IPS DF 6.9 (cell line): Measurements from ENCODE around the gene CFAP73.
"Not testable (repeated sequence)": the region's sequence is repeated elsewhere in the genome, so short reads cannot be mapped to it uniquely, and the experiment has no call there.

Source experiments
- DNase-seq: peaks from one replicate; pipeline ENCODE4 v3.0.0-alpha.2; 2013; ENCODE audit warnings: low read depth, low spot score
- H3K27ac ChIP-seq: one replicate; pipeline ENCODE4 v1.5.1; 2013; ENCODE audit warnings: low read length, control low read depth
- H3K27me3 ChIP-seq: 2 replicates; pipeline ENCODE4 v1.6.1; 2013; ENCODE audit warnings: mild to moderate bottlenecking, low read length; ENCODE audit not compliant: control insufficient read depth, insufficient read depth
- H3K36me3 ChIP-seq: 2 replicates; pipeline ENCODE4 v1.6.1; 2013; ENCODE audit warnings: low read length; ENCODE audit not compliant: control insufficient read depth, insufficient read depth
- H3K4me1 ChIP-seq: 2 replicates; pipeline ENCODE4 v1.6.1; 2013; ENCODE audit warnings: low read length; ENCODE audit not compliant: control insufficient read depth, insufficient read depth
- H3K4me3 ChIP-seq: 2 replicates; pipeline ENCODE4 v1.5.1; 2013; ENCODE audit warnings: mild to moderate bottlenecking, low read length
- H3K9me3 ChIP-seq: 2 replicates; pipeline ENCODE4 v1.6.1; 2013; ENCODE audit warnings: low read length, inconsistent platforms; ENCODE audit not compliant: control insufficient read depth, insufficient read depth
- WGBS: extraction: QIAGEN DNeasy Blood & Tissue Kit; methylation state at CpG from one replicate; pipeline ENCODE4 v1.1.7; 2013; ENCODE audit warnings: mixed read lengths, missing lambda C conversion rate; ENCODE audit not compliant: insufficient read length, insufficient coverage; 5-methylcytosine and 5-hydroxymethylcytosine counted together

The CFAP73 gene

DNA sequence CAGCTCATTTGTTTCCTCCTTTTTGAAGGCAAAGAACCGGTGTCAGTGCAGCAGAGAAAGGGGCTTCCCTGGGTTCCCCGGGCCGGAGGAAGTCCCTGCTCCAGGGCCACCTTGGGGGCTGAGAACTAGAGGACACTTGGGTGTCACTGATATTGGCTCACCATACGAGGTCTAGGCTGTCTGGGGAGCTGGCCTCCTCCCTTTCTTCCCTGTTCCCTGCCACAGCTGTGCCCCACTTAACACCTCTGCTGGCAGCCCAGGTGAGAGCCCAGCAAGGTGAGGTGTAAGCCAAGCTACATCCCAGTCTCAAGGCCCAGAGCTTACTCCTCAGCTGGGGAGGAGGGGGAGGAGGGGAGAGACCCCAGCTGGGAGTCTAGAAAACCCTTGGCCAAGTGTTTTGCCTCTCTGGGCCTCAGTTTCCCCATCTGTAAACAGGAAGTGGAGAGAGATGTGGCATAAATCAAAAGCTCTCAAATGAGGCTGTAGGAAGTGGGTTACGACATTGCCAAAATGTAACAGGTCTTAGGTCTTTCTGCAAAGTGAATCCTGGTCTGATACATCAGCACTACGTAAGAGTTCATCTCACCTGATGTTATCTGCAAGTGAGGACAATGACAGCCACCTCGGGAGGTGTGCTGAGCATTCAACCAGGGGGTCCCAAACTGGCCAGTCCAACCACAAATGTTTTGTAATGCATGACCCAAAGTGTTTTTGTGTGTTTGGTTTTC lies 39.5 kb upstream of the CFAP73 start:
- H3K36me3 ChIP-seq, result peaks cover 3% of the 10 kb centered on the region; the same call in 1 of the 2 replicates
- H3K4me3 ChIP-seq, result no peak overlapping the region
- no peaks in the 10 kb centered on the region for H3K27me3 ChIP-seq
- no CpG with 5 or more reads among the region's 7 CpGs for WGBS
- H3K4me1 ChIP-seq, result no peaks in the 10 kb centered on the region
- H3K27ac ChIP-seq, result no peak overlapping the region
- no peak for DNase-seq
- no peaks in the 10 kb centered on the region for H3K9me3 ChIP-seq

DNA sequence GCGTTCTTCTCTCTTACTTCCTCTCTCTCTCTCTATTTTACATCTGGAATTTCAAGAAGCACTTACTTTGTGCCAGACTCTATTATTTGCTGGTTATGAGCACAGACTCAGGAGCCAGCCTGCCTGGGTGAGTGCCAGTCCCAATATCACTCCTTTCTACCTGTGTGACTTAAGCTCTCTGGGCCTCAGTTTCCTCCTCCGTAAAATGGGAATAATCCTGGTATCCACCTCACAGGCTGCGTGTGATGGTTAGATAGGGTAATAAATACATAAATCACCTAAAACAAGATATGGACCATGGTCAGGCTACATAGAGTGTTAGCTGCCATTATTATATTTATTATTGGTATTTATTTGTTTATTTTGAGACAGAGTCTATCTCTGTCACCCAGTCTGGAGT lies 38.3 kb upstream of the CFAP73 start:
- Histone ChIP-seq H3K9me3 (no peaks in the 10 kb centered on the region), H3K4me3 (no peak overlapping the region), H3K36me3 (peaks cover 3% of the 10 kb centered on the region; the same call in 1 of the 2 replicates), H3K4me1 (no peaks in the 10 kb centered on the region), H3K27ac (no peak overlapping the region), H3K27me3 (no peaks in the 10 kb centered on the region)
- no CpG with 5 or more reads among the region's 3 CpGs for WGBS
- no peak for DNase-seq

DNA sequence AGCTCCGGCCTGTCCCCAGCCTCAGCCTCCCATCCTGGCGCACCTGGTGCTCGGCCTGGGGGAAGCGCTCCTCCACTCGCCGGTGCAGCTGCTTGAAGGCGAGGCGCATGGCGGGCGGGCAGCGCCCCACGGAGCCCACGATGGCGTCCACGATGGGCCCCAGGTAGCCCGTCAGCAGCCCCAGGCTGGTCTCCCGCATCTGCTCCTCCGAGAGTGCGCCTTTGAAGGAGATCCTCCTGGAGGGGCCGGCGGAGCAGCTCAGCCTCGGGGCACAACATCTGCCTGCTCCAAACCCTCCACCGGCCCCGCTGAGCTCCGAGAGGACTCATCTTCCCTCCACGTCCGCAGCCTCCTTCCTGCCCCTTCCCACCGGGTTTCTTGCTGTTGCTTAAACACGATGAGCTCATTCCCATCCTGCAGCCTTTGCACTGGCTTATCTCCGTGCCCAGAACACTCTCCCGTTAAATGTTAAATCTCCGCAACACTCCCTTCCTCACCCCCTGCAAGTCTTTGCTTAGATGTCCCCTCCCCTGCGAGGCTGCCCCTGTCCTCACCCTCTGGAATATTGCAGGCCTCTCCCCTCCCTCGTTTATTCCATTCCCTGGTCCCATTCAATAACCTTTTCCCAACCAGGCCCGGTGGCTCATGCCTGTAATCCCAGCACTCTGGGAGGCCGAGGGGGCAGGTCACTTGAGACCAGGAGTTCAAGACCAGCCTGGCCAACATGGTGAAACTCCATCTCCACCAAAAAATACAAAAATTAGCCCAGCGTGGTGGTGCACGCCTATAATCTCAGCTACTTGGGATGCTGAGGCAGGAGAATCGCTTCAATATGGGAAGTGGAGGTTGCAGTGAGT lies 37.3 kb upstream of the CFAP73 start:
- WGBS, result no CpG with 5 or more reads among the region's 39 CpGs
- no peak for DNase-seq
- no peaks in the 10 kb centered on the region for H3K9me3 ChIP-seq

DNA sequence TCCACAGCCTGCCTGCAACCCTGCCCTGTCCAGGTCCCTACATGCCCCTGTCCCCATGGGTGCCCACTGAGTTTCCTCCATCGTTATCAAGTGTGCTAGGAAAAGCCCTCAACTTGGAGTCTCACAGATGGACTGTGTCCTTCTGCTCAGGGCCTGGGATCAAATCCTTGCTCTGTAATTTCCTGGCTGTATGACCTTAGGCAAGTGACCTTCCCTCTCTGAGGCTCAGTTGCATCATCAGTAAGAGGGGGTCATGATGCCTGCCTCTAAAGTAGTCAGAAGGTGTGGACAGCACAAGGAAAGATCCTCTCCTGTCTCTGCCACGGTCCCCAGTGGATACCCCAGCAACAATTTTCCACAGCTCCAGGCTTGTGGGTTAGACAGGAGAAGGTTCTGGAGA lies 36.1 kb upstream of the CFAP73 start:
- Histone ChIP-seq H3K4me3 (no peak overlapping the region), H3K9me3 (no peaks in the 10 kb centered on the region), H3K36me3 (peaks cover 3% of the 10 kb centered on the region; the same call in 1 of the 2 replicates), H3K27me3 (no peaks in the 10 kb centered on the region), H3K4me1 (no peaks in the 10 kb centered on the region), H3K27ac (no peak overlapping the region)
- no CpG with 5 or more reads among the region's 2 CpGs for WGBS
- DNase-seq, result no peak

More for the DNA sequence above, 37.3 kb upstream of the CFAP73 start:
- Histone ChIP-seq H3K4me3 (no peak overlapping the region), H3K27ac (no peak overlapping the region), H3K27me3 (no peaks in the 10 kb centered on the region), H3K36me3 (peaks cover 3% of the 10 kb centered on the region; the same call in 1 of the 2 replicates), H3K4me1 (no peaks in the 10 kb centered on the region)

DNA sequence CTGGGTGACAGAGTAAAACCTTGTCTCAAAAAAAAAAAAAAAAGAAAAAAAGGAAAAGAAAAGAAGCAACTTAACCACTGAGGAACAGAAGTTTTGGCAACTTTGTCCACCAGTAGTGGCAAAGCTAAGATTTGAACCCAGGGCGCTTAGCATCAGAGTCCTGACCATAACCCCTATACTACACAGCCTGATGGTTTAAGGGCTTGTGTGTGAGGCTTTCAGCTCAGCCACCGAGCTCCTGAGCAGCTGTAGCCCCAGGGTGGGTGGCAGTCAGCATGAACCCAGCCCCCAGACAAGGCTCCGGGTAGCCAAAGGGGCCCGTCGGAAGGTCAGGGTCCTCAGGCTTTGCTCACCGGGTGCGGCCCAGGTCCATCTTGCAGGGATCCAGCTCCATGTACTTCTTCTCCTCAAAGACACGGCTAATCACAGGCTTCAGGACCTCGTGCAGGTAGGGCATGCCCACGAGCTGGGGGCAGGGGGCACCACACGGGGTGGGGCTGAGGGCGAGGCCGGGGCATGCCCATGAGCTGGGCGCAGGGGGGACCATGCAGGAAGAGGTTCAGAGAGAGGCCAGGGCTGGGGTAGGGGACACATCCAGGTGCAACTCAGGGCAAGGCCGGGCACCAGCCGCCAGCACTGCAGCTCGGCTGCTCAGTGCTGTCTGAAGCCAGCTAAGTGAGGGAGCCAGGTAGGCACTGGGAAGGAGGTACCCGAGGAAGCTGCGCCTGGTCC lies 34.9 kb upstream of the CFAP73 start:
- no peak for DNase-seq
- H3K27me3 ChIP-seq, result no peaks in the 10 kb centered on the region
- no peak overlapping the region for H3K27ac ChIP-seq
- H3K4me1 ChIP-seq, result no peaks in the 10 kb centered on the region
- WGBS, result no CpG with 5 or more reads among the region's 19 CpGs
- no peaks in the 10 kb centered on the region for H3K9me3 ChIP-seq
- no peak overlapping the region for H3K4me3 ChIP-seq
- peaks cover 3% of the 10 kb centered on the region; the same call in 1 of the 2 replicates for H3K36me3 ChIP-seq

DNA sequence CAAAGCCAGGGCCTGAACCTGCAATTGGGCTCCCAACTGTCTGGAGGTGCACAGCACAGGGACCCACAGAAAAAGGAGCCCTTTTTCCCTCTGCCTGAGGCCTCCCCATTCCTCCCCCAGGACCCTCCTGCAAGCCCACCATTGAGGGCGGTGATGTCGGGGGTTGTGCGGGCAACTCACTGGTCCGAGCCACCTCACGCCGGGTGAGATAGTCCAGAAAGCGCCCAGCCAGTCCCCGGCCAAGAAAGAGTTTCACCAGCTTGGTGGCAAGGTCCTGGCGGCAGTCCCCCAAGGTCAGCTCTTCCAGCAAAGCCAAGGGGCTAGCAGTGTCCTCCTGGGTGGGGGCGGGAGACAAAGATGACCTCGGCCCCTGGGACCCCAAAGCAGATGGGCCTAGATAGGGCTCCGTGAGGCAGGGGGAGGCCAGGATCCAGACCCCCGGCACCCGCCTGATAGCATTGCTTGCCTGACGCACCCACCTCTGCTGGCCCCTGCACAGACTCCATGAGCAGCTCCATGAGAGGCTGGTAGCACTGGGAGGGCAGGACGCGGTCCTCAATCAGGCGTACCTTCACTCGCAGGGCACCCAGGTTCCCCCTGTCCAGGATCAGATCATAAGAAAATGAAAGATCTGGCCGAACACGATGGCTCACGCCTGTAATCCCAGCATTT lies 33.9 kb upstream of the CFAP73 start:
- H3K27ac ChIP-seq, result no peak overlapping the region
- no peak overlapping the region for H3K4me3 ChIP-seq
- H3K4me1 ChIP-seq, result no peaks in the 10 kb centered on the region
- H3K9me3 ChIP-seq, result no peaks in the 10 kb centered on the region
- no peak for DNase-seq
- peaks cover 3% of the 10 kb centered on the region; the same call in 1 of the 2 replicates for H3K36me3 ChIP-seq
- WGBS, result no CpG with 5 or more reads among the region's 22 CpGs
- H3K27me3 ChIP-seq, result no peaks in the 10 kb centered on the region

DNA sequence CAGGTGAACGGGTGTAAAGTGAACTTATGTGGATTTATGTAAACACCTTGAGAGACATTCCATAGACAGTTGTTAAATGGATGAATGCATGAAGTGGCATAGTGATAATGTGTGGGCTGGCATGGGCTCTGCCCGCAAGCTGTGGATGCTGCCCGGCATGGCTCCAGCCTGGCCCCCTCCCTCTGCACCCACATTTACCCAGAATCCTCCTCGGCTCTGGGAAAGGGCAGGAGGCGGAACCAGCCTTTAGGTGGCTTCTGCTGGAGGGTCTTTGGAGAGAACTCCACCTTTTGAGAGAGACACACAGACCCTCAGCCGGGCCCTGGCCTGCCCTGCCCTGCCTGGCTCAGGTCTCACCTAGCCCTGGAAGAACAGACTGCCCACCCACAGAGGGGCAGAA lies 32.6 kb upstream of the CFAP73 start:
- no peaks in the 10 kb centered on the region for H3K9me3 ChIP-seq
- H3K4me1 ChIP-seq, result no peaks in the 10 kb centered on the region
- H3K4me3 ChIP-seq, result no peak overlapping the region
- no CpG with 5 or more reads among the region's 6 CpGs for WGBS
- no peak overlapping the region for H3K27ac ChIP-seq
- H3K27me3 ChIP-seq, result no peaks in the 10 kb centered on the region
- no peak for DNase-seq
- H3K36me3 ChIP-seq, result peaks cover 3% of the 10 kb centered on the region; the same call in 1 of the 2 replicates

DNA sequence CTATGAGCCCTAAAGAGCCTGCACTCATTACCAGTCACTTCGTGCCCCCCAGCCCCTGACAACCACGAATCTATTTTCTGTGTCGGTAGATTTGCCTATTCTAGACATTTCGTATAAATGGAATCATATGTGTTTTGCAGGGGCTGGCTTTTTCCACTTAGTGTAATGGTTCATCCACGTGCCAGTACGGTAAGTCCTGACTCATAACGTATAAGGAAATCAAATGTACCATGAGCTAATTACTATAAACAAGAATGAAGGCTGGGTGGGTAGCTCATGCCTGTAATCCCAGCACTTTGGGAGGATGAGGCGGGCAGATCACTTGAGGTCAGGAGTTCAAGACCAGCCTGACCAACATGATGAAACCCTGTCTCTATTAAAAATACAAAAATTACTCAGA lies 31.8 kb upstream of the CFAP73 start:
- H3K4me3 ChIP-seq, DNase-seq, H3K27ac ChIP-seq, H3K9me3 ChIP-seq, H3K4me1 ChIP-seq, H3K27me3 ChIP-seq, H3K36me3 ChIP-seq: not testable (repeated sequence)
- no CpG with 5 or more reads among the region's 8 CpGs for WGBS

DNA sequence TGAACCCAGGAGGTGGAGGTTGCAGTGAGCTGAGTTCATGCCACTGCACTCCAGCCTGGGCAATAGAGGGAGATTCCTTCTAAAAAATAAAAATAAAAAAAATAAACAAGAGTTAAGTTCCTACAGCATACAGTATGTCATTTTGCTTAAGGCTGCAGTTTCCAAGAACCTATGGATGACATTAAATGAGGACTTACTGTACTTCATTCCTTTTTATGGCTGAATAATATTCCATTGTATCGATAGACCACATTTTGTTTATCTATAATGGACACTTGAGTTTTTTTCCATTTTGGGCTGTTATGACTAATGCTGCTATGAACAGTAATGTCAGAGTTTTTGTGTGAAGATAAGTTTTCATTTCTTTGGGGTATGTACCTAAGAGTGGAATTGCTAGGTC lies 31.4 kb upstream of the CFAP73 start:
- H3K36me3 ChIP-seq, result peaks cover 3% of the 10 kb centered on the region; the same call in 1 of the 2 replicates
- no peaks in the 10 kb centered on the region for H3K27me3 ChIP-seq
- no peak overlapping the region for H3K4me3 ChIP-seq
- no peaks in the 10 kb centered on the region for H3K4me1 ChIP-seq
- WGBS, result no CpG with 5 or more reads among the region's 1 CpG
- no peaks in the 10 kb centered on the region for H3K9me3 ChIP-seq
- no peak for DNase-seq
- no peak overlapping the region for H3K27ac ChIP-seq
